Measurements from ENCODE around the gene RAVER1.

Gene RAVER1

GRCh38 chr19:10292789-10293636 lies 40.3 kb downstream of the RAVER1 start:
- no peak for FAIRE-seq

GRCh38 chr19:10292206-10292788 lies 41.0 kb downstream of the RAVER1 start:
- FAIRE-seq (peak; percentile 85), DNase-seq (ENCODE audit: insufficient read length, low spot score) (no peak)
- TF ChIP-seq TAF1 (IDR thresholded peaks at IDR 0.05; ENCODE audit: low read depth, low read length) (no peak), PAX5 (IDR thresholded peaks at IDR 0.05; ENCODE audit: insufficient read depth, low read length, severe bottlenecking) (no peak)

More at GRCh38 chr19:10292789-10293636, 40.3 kb downstream of the RAVER1 start:
- DNase-seq (ENCODE audit: insufficient read length, low spot score): no peak
- no peak for TF ChIP-seq POU2F2 (IDR thresholded peaks at IDR 0.05; ENCODE audit: low read depth, low read length)
- no peak for TF ChIP-seq PAX5 (IDR thresholded peaks at IDR 0.05; ENCODE audit: insufficient read depth, low read length, severe bottlenecking)
- no peak for TF ChIP-seq POLR2A (IDR thresholded peaks at IDR 0.05; ENCODE audit: low read depth, low read length)
- TF ChIP-seq SPI1 (IDR thresholded peaks at IDR 0.05; ENCODE audit: low read depth, low read length): no peak
- no peak for TF ChIP-seq POLR2AphosphoS5 (IDR thresholded peaks at IDR 0.05; ENCODE audit: low read depth, low read length)
- TF ChIP-seq TAF1 (IDR thresholded peaks at IDR 0.05; ENCODE audit: low read depth, low read length): no peak

- DNase-seq (ENCODE audit: insufficient read length, low spot score) (no peak), FAIRE-seq (peak; percentile 33)
- no peak for TF ChIP-seq SPI1 (IDR thresholded peaks at IDR 0.05; ENCODE audit: low read depth, low read length)
- no peak for TF ChIP-seq TAF1 (IDR thresholded peaks at IDR 0.05; ENCODE audit: low read depth, low read length)
- TF ChIP-seq POU2F2 (IDR thresholded peaks at IDR 0.05; ENCODE audit: low read depth, low read length): no peak
- no peak for TF ChIP-seq POLR2A (IDR thresholded peaks at IDR 0.05; ENCODE audit: low read depth, low read length)
- no peak for TF ChIP-seq PAX5 (IDR thresholded peaks at IDR 0.05; ENCODE audit: insufficient read depth, low read length, severe bottlenecking)
- no peak for TF ChIP-seq POLR2AphosphoS5 (IDR thresholded peaks at IDR 0.05; ENCODE audit: low read depth, low read length)
These were observed 41.6 kb downstream of the RAVER1 start for GRCh38 chr19:10291554-10292205.

GRCh38 chr19:10290876-10291553 lies 42.3 kb downstream of the RAVER1 start:
- no peak for DNase-seq (ENCODE audit: insufficient read length, low spot score)
- peak; percentile 33 for FAIRE-seq
- TF ChIP-seq PAX5 (IDR thresholded peaks at IDR 0.05; ENCODE audit: insufficient read depth, low read length, severe bottlenecking) (no peak), POLR2AphosphoS5 (IDR thresholded peaks at IDR 0.05; ENCODE audit: low read depth, low read length) (no peak), POU2F2 (IDR thresholded peaks at IDR 0.05; ENCODE audit: low read depth, low read length) (no peak), TAF1 (IDR thresholded peaks at IDR 0.05; ENCODE audit: low read depth, low read length) (no peak), SPI1 (IDR thresholded peaks at IDR 0.05; ENCODE audit: low read depth, low read length) (no peak), POLR2A (IDR thresholded peaks at IDR 0.05; ENCODE audit: low read depth, low read length) (no peak)

GRCh38 chr19:10290357-10290875 lies 42.9 kb downstream of the RAVER1 start:
- DNase-seq (ENCODE audit: insufficient read length, low spot score) (no peak), FAIRE-seq (no peak)
- TF ChIP-seq SPI1 (IDR thresholded peaks at IDR 0.05; ENCODE audit: low read depth, low read length) (no peak), POU2F2 (IDR thresholded peaks at IDR 0.05; ENCODE audit: low read depth, low read length) (no peak), POLR2AphosphoS5 (IDR thresholded peaks at IDR 0.05; ENCODE audit: low read depth, low read length) (no peak), PAX5 (IDR thresholded peaks at IDR 0.05; ENCODE audit: insufficient read depth, low read length, severe bottlenecking) (no peak), TAF1 (IDR thresholded peaks at IDR 0.05; ENCODE audit: low read depth, low read length) (no peak), POLR2A (IDR thresholded peaks at IDR 0.05; ENCODE audit: low read depth, low read length) (no peak)

GRCh38 chr19:10289836-10290356 lies 43.4 kb downstream of the RAVER1 start, which contains the start of gene ICAM5:
Gene ICAM5 (plus strand): TSS chr19:10289952. CDS start chr19:10290044, 92 bp downstream.
- FAIRE-seq: no peak
- TF ChIP-seq POU2F2 (IDR thresholded peaks at IDR 0.05; ENCODE audit: low read depth, low read length): no peak
- no peak for TF ChIP-seq SPI1 (IDR thresholded peaks at IDR 0.05; ENCODE audit: low read depth, low read length)
- TF ChIP-seq PAX5 (IDR thresholded peaks at IDR 0.05; ENCODE audit: insufficient read depth, low read length, severe bottlenecking): no peak
- TF ChIP-seq POLR2AphosphoS5 (IDR thresholded peaks at IDR 0.05; ENCODE audit: low read depth, low read length): no peak
- no peak for DNase-seq (ENCODE audit: insufficient read length, low spot score)

GRCh38 chr19:10289167-10289835 lies 44.0 kb downstream of the RAVER1 start:
- DNase-seq (ENCODE audit: insufficient read length, low spot score) (no peak), FAIRE-seq (peak; percentile 88)
- TF ChIP-seq SPI1 (IDR thresholded peaks at IDR 0.05; ENCODE audit: low read depth, low read length): no peak

- DNase-seq (ENCODE audit: insufficient read length, low spot score) (no peak), FAIRE-seq (peak; percentile 91)
These were observed 44.6 kb downstream of the RAVER1 start for GRCh38 chr19:10288662-10289166.

More at GRCh38 chr19:10288662-10289166, 44.6 kb downstream of the RAVER1 start:
- TF ChIP-seq PAX5 (IDR thresholded peaks at IDR 0.05; ENCODE audit: insufficient read depth, low read length, severe bottlenecking): no peak
- TF ChIP-seq SPI1 (IDR thresholded peaks at IDR 0.05; ENCODE audit: low read depth, low read length): no peak
- TF ChIP-seq POU2F2 (IDR thresholded peaks at IDR 0.05; ENCODE audit: low read depth, low read length): no peak
- TF ChIP-seq POLR2AphosphoS5 (IDR thresholded peaks at IDR 0.05; ENCODE audit: low read depth, low read length): no peak
- TF ChIP-seq TAF1 (IDR thresholded peaks at IDR 0.05; ENCODE audit: low read depth, low read length): no peak
- TF ChIP-seq POLR2A (IDR thresholded peaks at IDR 0.05; ENCODE audit: low read depth, low read length): no peak
